ENCODE results near the gene ZNF460.

Gene ZNF460

GRCh38 chr19:57338877-57339276 lies 58.6 kb downstream of the ZNF460 start:
- in situ Hi-C loops (cut with HindIII; ENCODE audit: low sequenced_read_pairs) = no loop called here

GRCh38 chr19:57342582-57342981 lies 62.3 kb downstream of the ZNF460 start:
- in situ Hi-C loops (cut with HindIII; ENCODE audit: low sequenced_read_pairs) = no loop called here
